GM12878 (cell line): Measurements from ENCODE around the gene YEATS4. TPM values are rescaled to one million over a fixed set of nuclear protein-coding genes. Genes with fewer than 3 reads are reported as not detected.

Experiments used
- ATAC-seq: fragments of 200-7000 bp; cut with Tn5 transposase; 3 replicates; pipeline ENCODE4 v1.9.1; 2020; ENCODE audit warnings: mild to moderate bottlenecking, moderate library complexity
- BruUV-seq: library from RNA; stranded (reverse); fragments of 400-500 nt; replicated peaks from 2 replicates; lab custom pipeline; 2021; lab: Mats Ljungman, UMichigan
- CTCF ChIA-PET: fragments of 300-600 bp; sonication (Branson Sonifier 250); formaldehyde crosslinking; extraction: SDS; loops from one replicate; lab custom pipeline; 2021; ENCODE audit warnings: inconsistent platforms; lab: Yijun Ruan, JAX
- POLR2A ChIA-PET: fragments of 350-600 bp; formaldehyde crosslinking; extraction: SDS; loops from one replicate; lab custom pipeline; 2021; ENCODE audit warnings: inconsistent platforms; lab: Charles Lee
- RAD21 ChIA-PET: fragments of 300-600 bp; sonication (Branson Sonifier 250); formaldehyde crosslinking; loops from one replicate; lab custom pipeline; 2023; ENCODE audit warnings: antibody characterized with exemption; ENCODE audit not compliant: unreplicated experiment; lab: Charles Lee
- SMC1A ChIA-PET: fragments of 300-600 bp; sonication (Branson Sonifier 250); formaldehyde crosslinking; loops from one replicate; lab custom pipeline; 2023; ENCODE audit not compliant: unreplicated experiment, uncharacterized antibody; lab: Charles Lee
- DNase-seq: peaks from one replicate; pipeline ENCODE4 v3.0.0-alpha.2; 2011; ENCODE audit warnings: low read depth, low spot score
- FAIRE-seq: peaks from 3 replicates; lab custom pipeline; 2011; peaks lifted over from hg19 to GRCh38; lab: Jason Lieb, UNC
- H2AFZ ChIP-seq: 2 replicates; pipeline ENCODE4 v1.6.0; 2011; ENCODE audit warnings: low read depth, low read length, control low read depth; ENCODE audit not compliant: control insufficient read depth
- H3K27ac ChIP-seq: 2 replicates; pipeline ENCODE4 v1.5.1; 2011; ENCODE audit warnings: control low read depth; ENCODE audit not compliant: control insufficient read depth, insufficient read depth
- H3K27me3 ChIP-seq, 2 experiments: replicated peaks in 1 of 2; 2 replicates each; pipeline versions ENCODE4 v1.6.0 to v1.6.1; 2011; ENCODE audit warnings: low read length in 1 of 2; ENCODE audit not compliant: control insufficient read depth in 2 of 2, insufficient read depth in 2 of 2
- H3K36me3 ChIP-seq, 2 experiments: 2 replicates each; pipeline ENCODE4 v1.5.1; 2011; ENCODE audit warnings: low read length in 1 of 2; ENCODE audit not compliant: control insufficient read depth in 2 of 2, insufficient read depth in 2 of 2
- H3K4me1 ChIP-seq: 2 replicates; pipeline ENCODE4 v1.6.1; 2011; ENCODE audit warnings: mild to moderate bottlenecking, low read length, moderate library complexity, mixed read lengths; ENCODE audit not compliant: control insufficient read depth, insufficient read depth
- H3K4me2 ChIP-seq: 2 replicates; pipeline ENCODE4 v1.6.0; 2011; ENCODE audit warnings: control low read depth; ENCODE audit not compliant: control insufficient read depth, insufficient read depth
- H3K4me3 ChIP-seq: fragments of 200-600 bp; sonication (generic); 2 replicates; pipeline ENCODE4 v1.5.1; 2016
- H3K79me2 ChIP-seq: 2 replicates; pipeline ENCODE4 v1.6.0; 2011; ENCODE audit warnings: low read length; ENCODE audit not compliant: control insufficient read depth, insufficient read depth
- H3K9ac ChIP-seq: 2 replicates; pipeline ENCODE4 v1.8.0; 2011; ENCODE audit warnings: low read length, control low read depth, mixed read lengths; ENCODE audit not compliant: control insufficient read depth, insufficient read depth
- H3K9me3 ChIP-seq: replicated peaks from 3 replicates; pipeline ENCODE4 v1.5.1; 2011; ENCODE audit warnings: mild to moderate bottlenecking, low read length; ENCODE audit not compliant: control insufficient read depth, insufficient read depth
- H4K20me1 ChIP-seq: 2 replicates; pipeline ENCODE4 v1.6.0; 2011; ENCODE audit not compliant: control insufficient read depth, insufficient read depth
- BHLHE40 ChIP-seq, 2 experiments: fragments of 450-650 bp in 1 of 2; IDR thresholded peaks; 2 replicates each; pipeline ENCODE4 v1.6.1; 2011 to 2017; ENCODE audit warnings: low read depth in 2 of 2, borderline replicate concordance in 1 of 2, improper control_type of control experiment in 1 of 2, low read length in 1 of 2, mild to moderate bottlenecking in 1 of 2
- MYC ChIP-seq: IDR thresholded peaks from 2 replicates; pipeline ENCODE4 v1.6.1; 2011; ENCODE audit warnings: mild to moderate bottlenecking, low read length, moderate library complexity, inconsistent platforms; ENCODE audit not compliant: insufficient read depth, insufficient replicate concordance, insufficient read length, severe bottlenecking
- NFYB ChIP-seq: IDR thresholded peaks from 2 replicates; pipeline ENCODE4 v1.6.1; 2011; ENCODE audit warnings: low read depth, mild to moderate bottlenecking, low read length, improper control_type of control experiment, moderate library complexity; ENCODE audit not compliant: insufficient read depth
- RCOR1 ChIP-seq: conservative IDR thresholded peaks from 2 replicates; pipeline ENCODE4 v1.6.1; 2012; ENCODE audit warnings: low read depth, low read length, improper control_type of control experiment
- SP1 ChIP-seq: IDR thresholded peaks from one replicate; pipeline ENCODE4 v1.6.1; 2011; ENCODE audit warnings: low read depth, low read length
- ZBED1 ChIP-seq: IDR thresholded peaks from 2 replicates; pipeline ENCODE4 v1.6.1; 2016; ENCODE audit warnings: borderline replicate concordance
- WGBS: methylation state at CpG from one replicate; pipeline ENCODE4 v1.1.6; 2016; ENCODE audit warnings: low lambda C conversion rate; ENCODE audit not compliant: insufficient replicate concordance, insufficient coverage; ENCODE audit errors: missing lambda C conversion rate; 5-methylcytosine and 5-hydroxymethylcytosine counted together
- in situ Hi-C: fragments of 300-500 bp; cut with MboI; formaldehyde crosslinking; loops from 9 replicates; pipeline ENCODE4 v1.14.3; 2018; ENCODE audit warnings: mixed read lengths
- intact Hi-C: fragments of 100-400 bp; cut with micrococcal nuclease; formaldehyde crosslinking; loops from one replicate; pipeline ENCODE4 v1.14.2; 2022; ENCODE audit not compliant: unreplicated experiment
- polyA plus RNA-seq, 11 experiments: library from polyadenylated mRNA; depleted of rRNA in 4 of 11; unstranded in 6 of 11; stranded (reverse) in 5 of 11; fragments of >200 nt; fragmentation: Nextera tagmentation in 4 of 11; fragmentation: Illumina TruSeq in 1 of 11; extraction: Ambion mirVana in 4 of 11; extraction: Trizol in 1 of 11; gene quantifications; 1 replicate in 1 of 11; 2 replicates in 10 of 11; pipeline versions ENCODE4 v1.2.1 to v1.2.3, GENCODE V29; 2011 to 2016; ENCODE audit warnings: inconsistent platforms in 2 of 11, missing spikeins in 2 of 11, low read depth in 1 of 11
- total RNA-seq, 4 experiments: library from RNA; depleted of rRNA in 3 of 4; stranded (reverse); fragments of >200 nt in 3 of 4; fragmentation: Illumina TruSeq in 1 of 4; extraction: Trizol in 1 of 4; gene quantifications; 2 replicates each; pipeline versions ENCODE4 v1.2.1 to v1.2.3, GENCODE V29; 2013 to 2021
- TF ChIP-seq, protein P1 (sequence below): fragments of 450-650 bp; IDR thresholded peaks from 2 replicates; pipeline ENCODE4 v1.6.1; 2017; ENCODE audit warnings: mild to moderate bottlenecking, moderate library complexity
- TF ChIP-seq, protein P2 (sequence below): fragments of 450-650 bp; formaldehyde crosslinking; IDR thresholded peaks from 2 replicates; pipeline ENCODE4 v1.4.0; 2022; ENCODE audit warnings: mild to moderate bottlenecking, moderate library complexity
- TF ChIP-seq, protein P3 (sequence below), 3 experiments: IDR thresholded peaks in 2 of 3; conservative IDR thresholded peaks in 1 of 3; 2 replicates each; pipeline ENCODE4 v1.5.1; 2011; ENCODE audit warnings: low read depth in 3 of 3, low read length in 3 of 3, mild to moderate bottlenecking in 3 of 3, control low read depth in 2 of 3, moderate library complexity in 2 of 3, inconsistent platforms in 1 of 3, mixed read lengths in 1 of 3; ENCODE audit not compliant: control insufficient read depth in 2 of 3, insufficient read depth in 1 of 3; ENCODE audit errors: extremely low read depth in 1 of 3
- TF ChIP-seq, protein P4 (sequence below): fragments of 450-650 bp; conservative IDR thresholded peaks from 2 replicates; pipeline ENCODE4 v1.6.1; 2017; ENCODE audit warnings: mild to moderate bottlenecking, moderate library complexity

The YEATS4 gene
- total and polyA plus RNA-seq, 10 of the 15 experiments (the other 5 are each of a cell fraction or from before 2014, with no cell fraction given) = 23.8 to 45.4 (median 36.8) TPM

DNA sequence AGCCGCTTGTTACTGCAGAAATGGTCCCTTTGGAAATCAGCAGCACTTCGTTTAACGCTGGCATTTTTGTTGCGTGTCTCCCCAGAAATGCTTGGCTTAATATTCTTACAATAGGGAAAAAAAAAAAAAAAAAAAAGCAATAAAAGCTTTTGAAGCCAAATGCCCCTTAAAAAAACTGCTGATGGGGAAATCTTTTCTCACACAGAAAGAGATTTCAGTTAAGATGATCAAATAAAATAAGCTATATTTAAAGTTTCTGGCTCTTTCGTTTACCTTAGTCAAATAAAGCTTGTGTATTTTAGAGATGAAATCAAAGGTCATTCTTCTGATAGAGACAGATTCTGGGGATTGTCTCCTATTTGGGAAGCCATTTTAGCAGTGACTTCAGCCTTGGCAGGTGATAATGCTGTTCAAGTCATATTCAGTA lies 58.2 kb downstream of the YEATS4 start:
- Histone ChIP-seq H3K27ac (no peak overlapping the region), H3K9me3 (no peaks in the 10 kb centered on the region), H4K20me1 (no peaks in the 10 kb centered on the region), H3K4me2 (no peak overlapping the region), H3K4me3 (no peak overlapping the region), H3K4me1 (no peaks in the 10 kb centered on the region), H2AFZ (no peak overlapping the region), H3K79me2 (no peaks in the 10 kb centered on the region), H3K36me3 (no peaks in the 10 kb centered on the region), H3K9ac (no peak overlapping the region), H3K27me3 (no peaks in the 10 kb centered on the region)
- POLR2A ChIA-PET = interaction anchor here (0.6 to 0.7 kb wide), 4 partner anchors 18 to 144 kb away, joined by 3 to 6 read pairs (median 4); no protein-coding TSS in a partner anchor
- no peak for FAIRE-seq
- intact Hi-C loops = no loop called here
- CTCF ChIA-PET = interaction anchor here (1.2 to 1.9 kb wide), 2 partner anchors 148 to 153 kb away, joined by 3 to 16 read pairs; no protein-coding TSS in a partner anchor
- in situ Hi-C loops = no loop called here
- no peak for ATAC-seq
- BruUV-seq = no TSS peak
- SMC1A ChIA-PET = interaction anchor here (2.3 kb wide), 1 partner anchor 152 kb away, joined by 13 read pairs; no protein-coding TSS in a partner anchor
- WGBS = 96% methylated on average over 4 of the region's 5 CpGs
- RAD21 ChIA-PET = interaction anchor here (0.6 to 1.8 kb wide), 3 partner anchors 153 to 222 kb away, joined by 4 to 11 read pairs (median 5); no protein-coding TSS in a partner anchor
- DNase-seq = no peak
- TF ChIP-seq BHLHE40 (IDR thresholded peaks at IDR 0.05; ENCODE audit: borderline replicate concordance in 1 of 2, low read depth in 2 of 2, low read length in 1 of 2) (no peak), NFYB (no peak), ZBED1 (no peak), SP1 (no peak), RCOR1 (no peak), MYC (no peak)
- TF ChIP-seq, protein P1, sequence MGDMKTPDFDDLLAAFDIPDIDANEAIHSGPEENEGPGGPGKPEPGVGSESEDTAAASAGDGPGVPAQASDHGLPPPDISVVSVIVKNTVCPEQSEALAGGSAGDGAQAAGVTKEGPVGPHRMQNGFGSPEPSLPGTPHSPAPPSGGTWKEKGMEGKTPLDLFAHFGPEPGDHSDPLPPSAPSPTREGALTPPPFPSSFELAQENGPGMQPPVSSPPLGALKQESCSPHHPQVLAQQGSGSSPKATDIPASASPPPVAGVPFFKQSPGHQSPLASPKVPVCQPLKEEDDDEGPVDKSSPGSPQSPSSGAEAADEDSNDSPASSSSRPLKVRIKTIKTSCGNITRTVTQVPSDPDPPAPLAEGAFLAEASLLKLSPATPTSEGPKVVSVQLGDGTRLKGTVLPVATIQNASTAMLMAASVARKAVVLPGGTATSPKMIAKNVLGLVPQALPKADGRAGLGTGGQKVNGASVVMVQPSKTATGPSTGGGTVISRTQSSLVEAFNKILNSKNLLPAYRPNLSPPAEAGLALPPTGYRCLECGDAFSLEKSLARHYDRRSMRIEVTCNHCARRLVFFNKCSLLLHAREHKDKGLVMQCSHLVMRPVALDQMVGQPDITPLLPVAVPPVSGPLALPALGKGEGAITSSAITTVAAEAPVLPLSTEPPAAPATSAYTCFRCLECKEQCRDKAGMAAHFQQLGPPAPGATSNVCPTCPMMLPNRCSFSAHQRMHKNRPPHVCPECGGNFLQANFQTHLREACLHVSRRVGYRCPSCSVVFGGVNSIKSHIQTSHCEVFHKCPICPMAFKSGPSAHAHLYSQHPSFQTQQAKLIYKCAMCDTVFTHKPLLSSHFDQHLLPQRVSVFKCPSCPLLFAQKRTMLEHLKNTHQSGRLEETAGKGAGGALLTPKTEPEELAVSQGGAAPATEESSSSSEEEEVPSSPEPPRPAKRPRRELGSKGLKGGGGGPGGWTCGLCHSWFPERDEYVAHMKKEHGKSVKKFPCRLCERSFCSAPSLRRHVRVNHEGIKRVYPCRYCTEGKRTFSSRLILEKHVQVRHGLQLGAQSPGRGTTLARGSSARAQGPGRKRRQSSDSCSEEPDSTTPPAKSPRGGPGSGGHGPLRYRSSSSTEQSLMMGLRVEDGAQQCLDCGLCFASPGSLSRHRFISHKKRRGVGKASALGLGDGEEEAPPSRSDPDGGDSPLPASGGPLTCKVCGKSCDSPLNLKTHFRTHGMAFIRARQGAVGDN = no peak
- TF ChIP-seq, protein P2, sequence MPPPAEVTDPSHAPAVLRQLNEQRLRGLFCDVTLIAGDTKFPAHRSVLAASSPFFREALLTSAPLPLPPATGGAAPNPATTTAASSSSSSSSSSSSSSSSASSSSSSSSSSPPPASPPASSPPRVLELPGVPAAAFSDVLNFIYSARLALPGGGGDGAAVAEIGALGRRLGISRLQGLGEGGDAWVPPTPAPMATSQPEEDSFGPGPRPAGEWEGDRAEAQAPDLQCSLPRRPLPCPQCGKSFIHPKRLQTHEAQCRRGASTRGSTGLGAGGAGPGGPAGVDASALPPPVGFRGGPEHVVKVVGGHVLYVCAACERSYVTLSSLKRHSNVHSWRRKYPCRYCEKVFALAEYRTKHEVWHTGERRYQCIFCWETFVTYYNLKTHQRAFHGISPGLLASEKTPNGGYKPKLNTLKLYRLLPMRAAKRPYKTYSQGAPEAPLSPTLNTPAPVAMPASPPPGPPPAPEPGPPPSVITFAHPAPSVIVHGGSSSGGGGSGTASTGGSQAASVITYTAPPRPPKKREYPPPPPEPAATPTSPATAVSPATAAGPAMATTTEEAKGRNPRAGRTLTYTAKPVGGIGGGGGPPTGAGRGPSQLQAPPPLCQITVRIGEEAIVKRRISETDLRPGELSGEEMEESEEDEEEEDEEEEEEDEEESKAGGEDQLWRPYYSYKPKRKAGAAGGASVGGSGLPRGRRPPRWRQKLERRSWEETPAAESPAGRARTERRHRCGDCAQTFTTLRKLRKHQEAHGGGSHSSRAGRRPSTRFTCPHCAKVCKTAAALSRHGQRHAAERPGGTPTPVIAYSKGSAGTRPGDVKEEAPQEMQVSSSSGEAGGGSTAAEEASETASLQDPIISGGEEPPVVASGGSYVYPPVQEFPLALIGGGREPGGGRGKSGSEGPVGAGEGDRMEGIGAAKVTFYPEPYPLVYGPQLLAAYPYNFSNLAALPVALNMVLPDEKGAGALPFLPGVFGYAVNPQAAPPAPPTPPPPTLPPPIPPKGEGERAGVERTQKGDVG (CRISPR knock-in tag) = no peak
- TF ChIP-seq, protein P3, sequence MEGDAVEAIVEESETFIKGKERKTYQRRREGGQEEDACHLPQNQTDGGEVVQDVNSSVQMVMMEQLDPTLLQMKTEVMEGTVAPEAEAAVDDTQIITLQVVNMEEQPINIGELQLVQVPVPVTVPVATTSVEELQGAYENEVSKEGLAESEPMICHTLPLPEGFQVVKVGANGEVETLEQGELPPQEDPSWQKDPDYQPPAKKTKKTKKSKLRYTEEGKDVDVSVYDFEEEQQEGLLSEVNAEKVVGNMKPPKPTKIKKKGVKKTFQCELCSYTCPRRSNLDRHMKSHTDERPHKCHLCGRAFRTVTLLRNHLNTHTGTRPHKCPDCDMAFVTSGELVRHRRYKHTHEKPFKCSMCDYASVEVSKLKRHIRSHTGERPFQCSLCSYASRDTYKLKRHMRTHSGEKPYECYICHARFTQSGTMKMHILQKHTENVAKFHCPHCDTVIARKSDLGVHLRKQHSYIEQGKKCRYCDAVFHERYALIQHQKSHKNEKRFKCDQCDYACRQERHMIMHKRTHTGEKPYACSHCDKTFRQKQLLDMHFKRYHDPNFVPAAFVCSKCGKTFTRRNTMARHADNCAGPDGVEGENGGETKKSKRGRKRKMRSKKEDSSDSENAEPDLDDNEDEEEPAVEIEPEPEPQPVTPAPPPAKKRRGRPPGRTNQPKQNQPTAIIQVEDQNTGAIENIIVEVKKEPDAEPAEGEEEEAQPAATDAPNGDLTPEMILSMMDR (IDR thresholded peaks at IDR 0.05 in 2 of 3, conservative IDR thresholded peaks at IDR 0.05 in 1 of 3; ENCODE audit: control insufficient read depth in 2 of 3, extremely low read depth in 1 of 3, insufficient read depth in 1 of 3, low read depth in 3 of 3, low read length in 3 of 3) = no peak
- TF ChIP-seq, protein P4, sequence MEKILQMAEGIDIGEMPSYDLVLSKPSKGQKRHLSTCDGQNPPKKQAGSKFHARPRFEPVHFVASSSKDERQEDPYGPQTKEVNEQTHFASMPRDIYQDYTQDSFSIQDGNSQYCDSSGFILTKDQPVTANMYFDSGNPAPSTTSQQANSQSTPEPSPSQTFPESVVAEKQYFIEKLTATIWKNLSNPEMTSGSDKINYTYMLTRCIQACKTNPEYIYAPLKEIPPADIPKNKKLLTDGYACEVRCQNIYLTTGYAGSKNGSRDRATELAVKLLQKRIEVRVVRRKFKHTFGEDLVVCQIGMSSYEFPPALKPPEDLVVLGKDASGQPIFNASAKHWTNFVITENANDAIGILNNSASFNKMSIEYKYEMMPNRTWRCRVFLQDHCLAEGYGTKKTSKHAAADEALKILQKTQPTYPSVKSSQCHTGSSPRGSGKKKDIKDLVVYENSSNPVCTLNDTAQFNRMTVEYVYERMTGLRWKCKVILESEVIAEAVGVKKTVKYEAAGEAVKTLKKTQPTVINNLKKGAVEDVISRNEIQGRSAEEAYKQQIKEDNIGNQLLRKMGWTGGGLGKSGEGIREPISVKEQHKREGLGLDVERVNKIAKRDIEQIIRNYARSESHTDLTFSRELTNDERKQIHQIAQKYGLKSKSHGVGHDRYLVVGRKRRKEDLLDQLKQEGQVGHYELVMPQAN = no peak
